Skeletal muscle satellite cell (primary cell): Measurements from ENCODE around the gene CCDC80.

Experiments
- H3K27me3 ChIP-seq: 2 replicates; pipeline ENCODE4 v1.7.0; 2013; ENCODE audit warnings: low read length; ENCODE audit not compliant: control insufficient read depth, insufficient read depth
- H3K36me3 ChIP-seq: 2 replicates; pipeline ENCODE4 v1.7.0; 2013; ENCODE audit warnings: mild to moderate bottlenecking, control low read depth, low read length; ENCODE audit not compliant: insufficient read depth
- H3K4me1 ChIP-seq: 2 replicates; pipeline ENCODE4 v1.7.0; 2013; ENCODE audit warnings: low read length; ENCODE audit not compliant: control insufficient read depth, insufficient read depth
- H3K4me2 ChIP-seq: 2 replicates; pipeline ENCODE4 v1.7.0; 2013; ENCODE audit warnings: mild to moderate bottlenecking, low read length
- H3K4me3 ChIP-seq: 2 replicates; pipeline ENCODE4 v1.7.0; 2013; ENCODE audit warnings: low read length
- H3K9ac ChIP-seq: 2 replicates; pipeline ENCODE4 v1.7.0; 2013; ENCODE audit warnings: mild to moderate bottlenecking, low read depth, low read length, moderate library complexity
- H3K9me3 ChIP-seq: replicated peaks from 2 replicates; pipeline ENCODE4 v1.7.0; 2013; ENCODE audit warnings: mild to moderate bottlenecking, control low read depth, low read length

The CCDC80 gene

GRCh38 chr3:112560307-112560706 lies 80.6 kb downstream of the CCDC80 start:
- H3K9ac ChIP-seq = peak overlapping the region; percentile 93
- peak overlapping the region; percentile 90 for H3K4me3 ChIP-seq
- peak overlapping the region; percentile 81 for H3K4me2 ChIP-seq
- no peaks in the 10 kb centered on the region for H3K27me3 ChIP-seq
- H3K4me1 ChIP-seq = peaks cover 10% of the 10 kb centered on the region
- no peaks in the 10 kb centered on the region for H3K9me3 ChIP-seq
- H3K36me3 ChIP-seq = no peaks in the 10 kb centered on the region

GRCh38 chr3:112557976-112558375 lies 83.0 kb downstream of the CCDC80 start:
- H3K4me2 ChIP-seq = no peak overlapping the region
- H3K27me3 ChIP-seq = no peaks in the 10 kb centered on the region
- no peak overlapping the region for H3K4me3 ChIP-seq
- no peak overlapping the region for H3K9ac ChIP-seq
- H3K9me3 ChIP-seq = no peaks in the 10 kb centered on the region
- H3K36me3 ChIP-seq = no peaks in the 10 kb centered on the region
- peaks cover 10% of the 10 kb centered on the region for H3K4me1 ChIP-seq

- Histone ChIP-seq H3K4me1 (peaks cover 10% of the 10 kb centered on the region), H3K27me3 (no peaks in the 10 kb centered on the region), H3K9ac (no peak overlapping the region), H3K4me3 (no peak overlapping the region), H3K4me2 (no peak overlapping the region), H3K36me3 (peaks cover 3% of the 10 kb centered on the region), H3K9me3 (no peaks in the 10 kb centered on the region)
These were observed 85.3 kb downstream of the CCDC80 start for GRCh38 chr3:112555535-112556170.

- Histone ChIP-seq H3K9ac (no peak overlapping the region), H3K36me3 (peaks cover 30% of the 10 kb centered on the region), H3K27me3 (no peaks in the 10 kb centered on the region), H3K4me2 (no peak overlapping the region), H3K4me1 (no peaks in the 10 kb centered on the region), H3K9me3 (no peaks in the 10 kb centered on the region), H3K4me3 (no peak overlapping the region)
These were observed 90.1 kb downstream of the CCDC80 start for GRCh38 chr3:112550859-112551258.
